Chondrocyte (in vitro differentiated cells): ENCODE data around the gene SH3PXD2A. TPM values are rescaled to one million over a fixed set of nuclear protein-coding genes. Genes with fewer than 3 reads are reported as not detected.
A peak's percentile ranks its signal among the peaks of the same experiment; 100 is the strongest.

Source experiments
- DNase-seq: peaks from one replicate; pipeline ENCODE4 v3.0.0; 2021; ENCODE audit warnings: mixed read lengths, low spot score
- H3K27ac Mint-ChIP-seq: one replicate; pipeline ENCODE4 v1.8.0; 2021; ENCODE audit warnings: mild to moderate bottlenecking, moderate library complexity, mixed read lengths; ENCODE audit not compliant: unreplicated experiment
- H3K27me3 Mint-ChIP-seq: 2 replicates; pipeline ENCODE4 v1.8.0; 2021; ENCODE audit warnings: low read depth, mixed read lengths
- H3K36me3 Mint-ChIP-seq: 2 replicates; pipeline ENCODE4 v1.8.0; 2021; ENCODE audit warnings: low read depth, mixed read lengths
- H3K4me1 Mint-ChIP-seq: 2 replicates; pipeline ENCODE4 v1.8.0; 2021; ENCODE audit warnings: low read depth, mild to moderate bottlenecking, mixed read lengths
- H3K4me3 Mint-ChIP-seq: one replicate; pipeline ENCODE4 v1.8.0; 2021; ENCODE audit warnings: mild to moderate bottlenecking, moderate library complexity, mixed read lengths; ENCODE audit not compliant: unreplicated experiment
- H3K9me3 Mint-ChIP-seq: 2 replicates; pipeline ENCODE4 v1.8.0; 2021; ENCODE audit warnings: low read depth, mixed read lengths
- CTCF ChIP-seq: fragments of 200-600 bp; sonication (generic); IDR thresholded peaks from 2 replicates; pipeline ENCODE4 v1.5.0; 2021; ENCODE audit warnings: antibody characterized with exemption, mild to moderate bottlenecking, moderate library complexity
- total RNA-seq: library from RNA; stranded (reverse); gene quantifications from 3 replicates; pipeline ENCODE4 v1.2.1, GENCODE V29; 2021

Gene SH3PXD2A
- total RNA-seq, 1 donor from 2014 or later = 46.0 TPM

GRCh38 chr10:103651783-103652476, 203.4 kb downstream of the SH3PXD2A start:
- Mint-ChIP-seq H3K27me3 (no peaks in the 10 kb centered on the region), H3K4me1 (peaks cover 30% of the 10 kb centered on the region), H3K9me3 (peaks cover 1% of the 10 kb centered on the region), H3K4me3 (no peak overlapping the region), H3K36me3 (peaks cover 10% of the 10 kb centered on the region), H3K27ac (no peak overlapping the region)
- no peak for TF ChIP-seq CTCF
- no peak for DNase-seq

DNA sequence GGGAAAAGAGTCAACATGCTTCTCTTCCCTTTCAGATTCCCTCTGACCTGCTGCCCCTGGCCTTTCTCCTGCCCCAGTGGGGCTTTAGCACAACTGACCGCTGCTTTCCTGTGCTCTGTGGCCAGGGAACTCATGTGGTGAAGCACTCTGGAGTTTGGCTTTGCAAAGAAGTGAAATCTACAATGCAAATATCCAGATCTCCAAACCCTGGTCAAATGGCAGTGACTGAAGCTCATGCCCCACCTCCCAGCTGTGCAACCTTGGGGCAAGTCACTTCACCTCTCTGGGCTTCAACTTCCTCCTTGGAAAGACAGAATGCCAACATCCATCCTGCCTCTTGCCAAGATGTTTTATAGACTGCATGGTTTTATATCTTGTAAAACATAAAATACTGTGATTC, 204.0 kb downstream of the SH3PXD2A start:
- no peak for TF ChIP-seq CTCF
- peaks cover 8% of the 10 kb centered on the region for H3K36me3 Mint-ChIP-seq
- DNase-seq = no peak
- no peaks in the 10 kb centered on the region for H3K27me3 Mint-ChIP-seq
- H3K9me3 Mint-ChIP-seq = no peaks in the 10 kb centered on the region
- no peak overlapping the region for H3K27ac Mint-ChIP-seq
- H3K4me3 Mint-ChIP-seq = no peak overlapping the region
- H3K4me1 Mint-ChIP-seq = peaks cover 34% of the 10 kb centered on the region

GRCh38 chr10:103649654-103650423, 205.5 kb downstream of the SH3PXD2A start:
- Mint-ChIP-seq H3K27ac (no peak overlapping the region), H3K9me3 (no peaks in the 10 kb centered on the region), H3K36me3 (peaks cover 4% of the 10 kb centered on the region), H3K4me1 (peaks cover 49% of the 10 kb centered on the region), H3K27me3 (no peaks in the 10 kb centered on the region), H3K4me3 (no peak overlapping the region)
- no peak for DNase-seq
- TF ChIP-seq CTCF = no peak

DNA sequence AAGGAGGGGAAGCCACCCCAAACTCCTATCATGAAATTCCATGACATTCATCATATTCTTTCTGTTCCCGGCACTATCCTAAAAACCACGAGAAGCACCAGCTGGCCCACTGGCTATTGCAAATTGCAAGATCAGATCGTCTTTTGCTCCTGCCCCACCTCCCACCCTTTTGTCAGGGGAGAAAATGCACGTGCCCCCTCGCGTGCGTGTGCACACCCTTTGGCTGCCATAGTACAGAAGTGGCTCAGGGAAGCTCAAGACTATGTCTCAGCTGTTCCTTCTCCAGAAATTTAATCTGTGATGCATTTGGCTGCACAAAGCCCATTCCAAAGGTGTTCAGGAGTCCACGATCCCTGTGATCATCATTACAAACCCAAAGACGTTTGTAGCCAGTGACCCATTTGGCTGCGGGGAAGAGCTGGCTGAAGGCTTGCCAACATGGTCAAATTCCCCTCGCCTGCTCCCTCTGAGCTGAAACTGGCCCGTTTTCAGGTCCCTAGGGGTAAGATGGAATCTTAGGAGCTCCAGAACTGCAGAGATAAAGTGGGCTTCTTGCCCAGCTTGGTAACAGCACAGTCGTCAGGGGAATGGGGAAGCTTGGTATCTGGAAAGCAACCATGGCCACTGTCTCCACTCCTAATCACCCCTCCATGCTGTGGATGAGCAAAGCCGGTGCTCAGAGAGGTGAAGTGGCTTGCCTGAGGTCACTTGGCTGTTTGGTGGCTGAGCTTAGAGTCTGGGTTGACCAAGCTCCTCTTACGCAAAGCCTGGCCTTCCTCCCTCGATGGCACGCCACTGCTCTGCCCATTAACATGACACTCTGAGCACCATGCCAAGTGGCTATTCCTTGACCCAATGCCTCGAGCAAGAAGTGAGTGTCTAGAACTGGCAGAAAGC, 206.5 kb downstream of the SH3PXD2A start:
- H3K27ac Mint-ChIP-seq = peak overlapping the region; percentile 68
- peaks cover 3% of the 10 kb centered on the region for H3K36me3 Mint-ChIP-seq
- H3K9me3 Mint-ChIP-seq = no peaks in the 10 kb centered on the region
- DNase-seq = no peak
- H3K27me3 Mint-ChIP-seq = no peaks in the 10 kb centered on the region
- no peak for TF ChIP-seq CTCF
- peaks cover 48% of the 10 kb centered on the region for H3K4me1 Mint-ChIP-seq
- H3K4me3 Mint-ChIP-seq = no peak overlapping the region

DNA sequence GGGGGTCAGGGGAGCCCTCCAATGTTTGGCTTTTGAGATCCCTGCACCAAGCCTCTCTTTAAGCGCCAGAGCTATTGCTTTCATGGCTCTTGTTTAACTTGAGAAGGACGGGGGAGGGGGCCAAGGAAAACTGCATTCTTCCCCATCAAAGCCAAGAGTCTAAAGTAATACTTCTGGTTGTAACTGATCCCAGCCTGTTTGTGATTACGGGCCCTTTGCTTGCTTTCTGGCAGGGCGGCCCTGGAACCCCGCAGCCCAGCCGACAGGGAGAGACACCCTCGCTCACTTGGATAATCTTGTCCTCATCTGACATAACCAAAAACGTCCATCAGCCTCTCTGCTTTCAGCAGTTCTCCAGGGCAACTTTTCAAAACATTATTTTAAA, 207.1 kb downstream of the SH3PXD2A start:
- TF ChIP-seq CTCF = no peak

More for the DNA sequence above, 207.1 kb downstream of the SH3PXD2A start:
- no peak for DNase-seq
- no peak overlapping the region for H3K4me3 Mint-ChIP-seq
- H3K4me1 Mint-ChIP-seq = peaks cover 48% of the 10 kb centered on the region
- peak overlapping the region; percentile 68 for H3K27ac Mint-ChIP-seq
- no peaks in the 10 kb centered on the region for H3K27me3 Mint-ChIP-seq
- no peaks in the 10 kb centered on the region for H3K9me3 Mint-ChIP-seq
- peaks cover 4% of the 10 kb centered on the region for H3K36me3 Mint-ChIP-seq
